Measurements from ENCODE around the gene FBF1.

FBF1 gene

DNA sequence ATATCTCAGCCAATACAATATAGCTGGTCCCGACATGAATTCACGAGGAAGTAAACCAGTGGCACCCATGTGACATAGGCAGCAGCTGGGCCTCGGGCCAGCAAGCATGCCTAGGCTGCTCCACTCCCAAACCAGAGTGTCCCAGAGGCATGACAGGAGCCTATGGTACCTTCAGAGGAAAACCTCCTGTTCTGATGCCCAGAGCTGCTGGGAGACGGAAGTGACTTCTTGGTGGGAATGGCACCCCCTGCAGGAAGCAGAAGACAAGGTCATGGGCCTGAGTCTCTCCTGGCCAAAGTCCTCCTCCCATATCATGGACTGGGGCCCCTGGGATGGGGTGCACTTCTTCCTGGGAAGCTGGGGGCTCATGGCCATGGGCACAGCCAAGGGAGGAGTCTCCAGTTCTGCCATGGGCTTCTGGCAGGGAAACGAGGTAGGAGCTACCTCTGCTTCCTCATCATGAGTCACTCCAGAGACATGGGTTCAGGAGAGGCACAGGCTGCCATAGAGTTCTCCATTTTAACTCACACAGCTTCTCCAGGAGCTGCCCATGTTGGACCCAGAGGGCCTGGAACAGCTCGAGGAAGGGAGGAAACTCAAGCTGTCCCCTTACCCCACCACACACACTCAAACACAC is 13.4 kb downstream of the FBF1 start:
- TF ChIP-seq, protein P1, sequence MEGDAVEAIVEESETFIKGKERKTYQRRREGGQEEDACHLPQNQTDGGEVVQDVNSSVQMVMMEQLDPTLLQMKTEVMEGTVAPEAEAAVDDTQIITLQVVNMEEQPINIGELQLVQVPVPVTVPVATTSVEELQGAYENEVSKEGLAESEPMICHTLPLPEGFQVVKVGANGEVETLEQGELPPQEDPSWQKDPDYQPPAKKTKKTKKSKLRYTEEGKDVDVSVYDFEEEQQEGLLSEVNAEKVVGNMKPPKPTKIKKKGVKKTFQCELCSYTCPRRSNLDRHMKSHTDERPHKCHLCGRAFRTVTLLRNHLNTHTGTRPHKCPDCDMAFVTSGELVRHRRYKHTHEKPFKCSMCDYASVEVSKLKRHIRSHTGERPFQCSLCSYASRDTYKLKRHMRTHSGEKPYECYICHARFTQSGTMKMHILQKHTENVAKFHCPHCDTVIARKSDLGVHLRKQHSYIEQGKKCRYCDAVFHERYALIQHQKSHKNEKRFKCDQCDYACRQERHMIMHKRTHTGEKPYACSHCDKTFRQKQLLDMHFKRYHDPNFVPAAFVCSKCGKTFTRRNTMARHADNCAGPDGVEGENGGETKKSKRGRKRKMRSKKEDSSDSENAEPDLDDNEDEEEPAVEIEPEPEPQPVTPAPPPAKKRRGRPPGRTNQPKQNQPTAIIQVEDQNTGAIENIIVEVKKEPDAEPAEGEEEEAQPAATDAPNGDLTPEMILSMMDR (conservative IDR thresholded peaks at IDR 0.05; ENCODE audit: low read depth, low read length), result peak; percentile 51
- no peak for DNase-seq (ENCODE audit: low read depth)
- H3K4me3 ChIP-seq (ENCODE audit: low read length), result no peak overlapping the region

GRCh38 chr17:75926456-75926855 is 14.4 kb downstream of the FBF1 start:
- no peak overlapping the region for H3K4me3 ChIP-seq (ENCODE audit: low read length)
- TF ChIP-seq, protein P1 (conservative IDR thresholded peaks at IDR 0.05; ENCODE audit: low read depth, low read length), result no peak
- DNase-seq (ENCODE audit: low read depth), result no peak

- H3K4me3 ChIP-seq (ENCODE audit: low read length), result no peak overlapping the region
- no peak for DNase-seq (ENCODE audit: low read depth)
- TF ChIP-seq, protein P1 (conservative IDR thresholded peaks at IDR 0.05; ENCODE audit: low read depth, low read length), result no peak
Observed at GRCh38 chr17:75925912-75926311, 14.9 kb downstream of the FBF1 start.

GRCh38 chr17:75925103-75925502 is 15.7 kb downstream of the FBF1 start:
- no peak overlapping the region for H3K4me3 ChIP-seq (ENCODE audit: low read length)
- TF ChIP-seq, protein P1 (conservative IDR thresholded peaks at IDR 0.05; ENCODE audit: low read depth, low read length), result no peak
- DNase-seq (ENCODE audit: low read depth), result no peak

DNA sequence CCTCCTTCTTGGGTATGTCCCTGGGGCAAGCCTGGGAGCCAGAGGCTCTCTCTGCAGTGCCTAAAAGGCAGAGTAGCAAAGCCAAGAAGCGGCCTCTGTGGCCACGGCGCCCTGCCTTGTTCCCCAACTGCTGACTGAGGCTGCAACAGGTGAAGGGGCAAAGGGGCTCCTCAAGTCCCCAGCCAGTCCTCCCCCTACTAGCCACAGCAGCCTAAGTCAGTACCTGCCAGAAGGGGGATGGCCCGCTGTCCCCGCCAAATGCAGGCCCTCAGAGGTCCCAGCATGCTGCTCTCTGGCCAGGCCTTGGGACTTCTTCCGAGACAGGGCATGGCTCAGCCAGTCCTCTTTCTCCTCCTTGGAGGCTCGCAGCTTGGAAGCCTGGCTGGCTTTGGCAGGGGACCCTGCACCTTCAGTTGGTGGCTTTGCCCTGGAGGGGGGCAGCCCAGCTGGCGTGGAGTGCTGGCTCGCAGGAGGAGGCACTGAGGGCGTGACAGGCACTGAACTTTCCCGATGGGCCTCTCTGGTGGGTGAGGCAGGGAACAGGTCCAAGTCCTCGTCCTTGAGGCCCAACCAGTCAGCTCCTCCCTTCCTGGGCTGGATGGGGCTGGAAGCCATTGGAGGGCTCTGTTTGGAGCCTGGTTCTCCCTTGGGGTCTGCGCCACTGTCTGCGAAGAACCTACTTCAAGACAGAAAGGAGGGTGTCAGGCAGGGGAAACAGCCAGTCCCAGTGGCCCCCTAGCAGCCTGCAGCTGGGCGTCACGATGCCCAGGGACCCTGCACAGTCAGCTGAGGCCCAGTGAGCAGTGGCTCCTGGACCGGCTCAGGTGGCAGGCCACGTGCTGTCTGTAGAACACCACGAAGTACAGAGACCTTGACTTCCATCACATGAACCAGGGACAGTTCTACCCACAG is 17.6 kb downstream of the FBF1 start:
- no peak for DNase-seq (ENCODE audit: low read depth)
- no peak overlapping the region for H3K4me3 ChIP-seq (ENCODE audit: low read length)
- TF ChIP-seq, protein P1 (conservative IDR thresholded peaks at IDR 0.05; ENCODE audit: low read depth, low read length), result no peak

DNA sequence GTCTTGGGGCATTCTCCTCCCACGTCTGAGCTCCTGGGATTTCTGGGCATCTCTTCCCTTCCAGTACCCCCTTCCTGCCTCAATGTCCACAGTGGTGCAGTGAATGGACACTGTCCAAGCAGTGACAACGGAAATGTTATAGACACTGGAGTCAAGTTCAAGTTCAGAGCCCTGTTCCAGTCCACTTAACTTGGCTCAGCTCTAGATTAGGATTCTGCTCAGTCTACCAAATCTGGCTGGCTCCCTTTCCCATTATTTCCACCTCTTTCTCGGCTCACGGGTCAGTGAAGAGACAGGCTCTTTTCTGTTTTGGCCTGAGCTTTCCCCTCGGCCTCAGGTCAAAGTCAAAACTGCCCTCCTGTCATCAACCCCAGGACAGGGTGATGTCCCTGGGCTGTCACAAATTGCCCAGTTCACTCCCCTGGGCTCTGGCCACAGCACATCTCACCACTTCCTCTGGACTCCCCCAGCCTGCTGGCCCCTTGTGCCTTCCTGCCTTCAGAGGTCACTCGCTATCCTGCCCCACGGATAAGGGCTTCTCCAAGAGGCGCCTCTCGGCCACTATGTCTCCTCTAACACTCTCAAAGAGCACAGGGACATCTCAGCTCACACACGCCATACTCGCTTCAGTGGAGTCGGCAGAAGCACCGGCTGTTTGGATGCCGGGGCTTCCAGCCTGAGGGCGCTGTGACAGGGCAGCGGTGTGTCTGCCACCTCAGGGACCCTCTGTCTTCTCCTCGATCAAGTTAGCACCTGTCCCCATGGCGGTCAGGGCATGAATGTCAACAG is 18.5 kb downstream of the FBF1 start:
- H3K4me3 ChIP-seq (ENCODE audit: low read length), result no peak overlapping the region
- TF ChIP-seq, protein P1 (conservative IDR thresholded peaks at IDR 0.05; ENCODE audit: low read depth, low read length), result no peak
- no peak for DNase-seq (ENCODE audit: low read depth)
